HG02759 (cell line): ENCODE results near the gene OMA1.
"Not testable (repeated sequence)": the region's sequence is repeated elsewhere in the genome, so short reads cannot be mapped to it uniquely, and the experiment has no call there.

Source experiments
- ATAC-seq: cut with Tn5 transposase; IDR thresholded peaks from one replicate; pipeline ENCODE4 v1.9.1; 2021; ENCODE audit warnings: mild to moderate bottlenecking, moderate library complexity; ENCODE audit not compliant: unreplicated experiment

Gene OMA1

DNA sequence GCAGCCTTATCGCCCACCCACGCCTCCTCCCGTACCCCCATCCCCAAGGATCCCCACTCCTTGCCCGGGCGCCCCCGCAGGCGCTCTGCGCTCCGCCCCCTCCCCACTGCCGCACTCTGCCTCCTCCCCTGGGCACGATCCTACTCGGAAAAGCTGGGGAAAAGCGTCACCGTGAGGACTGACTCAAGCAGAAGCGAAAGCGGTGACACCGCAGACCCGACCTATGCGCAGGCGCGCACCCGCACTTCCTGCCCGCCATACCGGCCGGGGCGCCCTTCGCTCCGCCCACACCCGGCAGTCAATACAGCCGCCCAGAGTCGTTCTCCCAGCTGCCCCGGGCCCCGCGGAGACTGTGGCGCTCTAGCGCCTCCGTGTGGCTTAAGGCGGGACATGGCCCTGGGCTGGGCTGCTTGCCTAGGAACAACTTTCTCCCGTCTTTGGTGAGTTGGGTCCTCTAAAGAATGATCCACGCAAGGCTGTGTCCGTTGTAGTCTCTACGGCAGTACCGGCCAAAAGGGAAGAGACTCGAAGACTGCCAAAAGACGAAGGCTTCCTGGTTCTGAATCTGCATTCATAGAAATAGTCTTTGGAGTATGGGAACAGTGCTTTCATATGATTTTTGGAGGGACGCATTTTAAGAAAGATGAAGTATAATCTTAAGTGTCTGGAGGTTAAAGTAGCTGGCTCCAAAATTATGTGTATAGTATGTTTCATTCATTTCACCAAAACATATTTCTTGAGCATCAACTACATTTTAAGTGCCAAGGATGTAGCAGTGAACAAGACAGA, at the start of gene OMA1:
Gene OMA1, minus strand, starts transcription at position 207 of the 789 bp plus-strand sequence. CDS start 7,432 bp downstream, outside the sequence.
- peak; percentile 98 for ATAC-seq

GRCh38 chr1:58594546-58594945, 48.0 kb upstream of the OMA1 start:
- no peak for ATAC-seq

DNA sequence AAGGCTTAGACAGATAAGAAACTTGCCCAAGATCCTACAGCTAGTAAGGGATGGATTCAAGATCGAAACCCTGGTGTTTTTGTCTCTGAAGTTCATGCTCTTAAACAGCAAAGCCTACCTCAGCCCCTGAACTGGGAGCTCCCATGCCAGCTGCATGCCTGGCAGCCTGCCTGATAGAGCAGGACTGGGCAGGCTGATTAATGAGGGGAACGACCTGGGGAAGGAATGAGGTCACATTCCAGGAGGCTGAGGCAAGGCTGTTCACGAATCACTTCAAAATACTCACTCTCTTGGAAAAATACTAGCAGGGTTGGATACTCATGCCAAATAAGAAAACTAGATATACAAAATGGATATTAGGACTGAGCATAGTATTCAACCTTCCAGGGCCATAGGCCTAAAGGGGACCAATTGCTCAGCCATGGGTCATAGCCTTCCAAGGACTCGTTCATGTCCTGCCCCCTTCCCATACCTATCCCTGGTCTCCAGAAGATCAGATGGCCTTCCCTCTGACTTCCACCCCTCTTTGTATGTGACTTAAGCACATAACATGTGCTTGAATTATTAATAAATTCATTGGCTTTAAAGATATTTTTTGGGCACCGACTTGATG, 46.1 kb upstream of the OMA1 start:
- no peak for ATAC-seq

DNA sequence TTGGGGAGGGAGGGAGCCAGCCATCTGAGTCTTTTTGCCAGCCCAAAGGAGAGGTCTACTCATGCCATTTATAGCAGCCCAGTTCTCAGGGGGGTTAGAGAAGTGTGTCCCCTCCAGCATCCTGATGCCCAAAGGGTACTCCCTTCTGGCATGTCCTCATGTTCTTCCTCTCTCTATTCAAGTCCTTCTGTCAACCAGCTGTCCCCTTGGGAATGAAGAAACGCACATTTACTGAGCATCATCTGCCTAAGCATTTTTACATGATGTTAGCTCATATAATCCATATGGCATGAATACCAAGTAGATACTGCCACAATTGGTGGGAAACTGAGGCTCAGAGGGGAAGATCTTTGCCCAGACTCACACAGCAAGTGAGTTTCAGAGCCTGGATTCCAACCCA, 45.3 kb upstream of the OMA1 start:
- no peak for ATAC-seq

- no peak for ATAC-seq
Measured at GRCh38 chr1:58590019-58590418, 43.5 kb upstream of the OMA1 start.

DNA sequence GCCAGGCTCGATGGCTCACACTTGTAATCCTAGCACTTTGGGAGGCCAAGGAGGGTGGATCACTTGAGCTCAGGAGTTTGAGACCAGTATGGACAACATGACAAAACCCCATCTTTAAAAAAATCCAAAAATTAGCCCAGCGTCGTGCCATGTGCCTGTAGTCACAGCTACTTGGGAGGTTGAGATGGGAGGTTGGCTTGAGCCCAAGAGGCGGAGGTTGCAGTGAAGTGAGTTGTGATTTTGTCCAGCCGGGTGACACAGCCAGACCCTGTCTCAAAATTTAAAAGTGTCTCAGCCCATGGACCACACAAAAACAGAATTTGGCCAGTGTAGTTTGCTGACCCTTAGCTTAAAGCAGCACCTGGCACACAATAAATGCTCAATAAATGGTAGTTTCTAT, 41.9 kb upstream of the OMA1 start:
- no peak for ATAC-seq

DNA sequence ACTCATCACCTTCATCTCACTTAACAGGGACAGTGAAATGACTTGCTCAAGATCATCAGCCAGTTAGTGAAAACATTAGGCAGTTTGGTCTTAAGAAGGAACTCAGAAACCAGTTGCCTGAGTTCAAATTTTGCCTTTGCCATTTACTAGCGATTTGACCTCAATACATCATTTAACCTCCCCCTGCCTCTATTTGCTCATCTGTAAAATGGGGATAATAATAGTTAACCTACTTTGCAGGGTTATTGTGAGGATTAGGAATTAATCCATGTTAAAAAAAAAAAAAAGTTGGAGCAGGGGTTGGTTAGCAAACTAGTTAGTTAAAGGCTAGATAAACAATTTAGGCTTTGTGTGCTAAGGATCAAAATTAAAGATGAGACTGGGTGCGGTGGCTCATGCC, 41.1 kb upstream of the OMA1 start:
- no peak for ATAC-seq

DNA sequence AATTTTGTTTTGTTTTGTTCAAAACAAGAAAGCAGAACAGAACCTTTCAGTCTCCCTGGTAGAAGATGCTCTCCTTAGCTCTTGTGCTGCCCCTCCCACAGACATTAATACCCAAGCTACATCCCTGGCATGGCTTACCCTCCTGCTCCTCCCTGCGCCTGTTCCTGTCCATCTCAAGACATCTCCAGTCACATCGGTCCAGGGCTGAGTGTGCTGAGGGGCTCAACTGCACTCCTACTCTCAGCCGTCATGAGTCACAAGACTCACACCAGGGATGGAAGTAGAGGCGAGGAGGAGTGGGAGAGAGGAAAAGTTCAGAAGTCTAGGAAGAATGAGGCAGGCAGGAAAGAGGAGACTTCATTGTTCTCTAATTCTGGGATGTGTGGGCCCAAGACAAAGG, 39.7 kb upstream of the OMA1 start:
- ATAC-seq = no peak

GRCh38 chr1:58585581-58586151, 39.1 kb upstream of the OMA1 start:
- ATAC-seq = no peak

GRCh38 chr1:58585166-58585565, 38.6 kb upstream of the OMA1 start:
- ATAC-seq = no peak

DNA sequence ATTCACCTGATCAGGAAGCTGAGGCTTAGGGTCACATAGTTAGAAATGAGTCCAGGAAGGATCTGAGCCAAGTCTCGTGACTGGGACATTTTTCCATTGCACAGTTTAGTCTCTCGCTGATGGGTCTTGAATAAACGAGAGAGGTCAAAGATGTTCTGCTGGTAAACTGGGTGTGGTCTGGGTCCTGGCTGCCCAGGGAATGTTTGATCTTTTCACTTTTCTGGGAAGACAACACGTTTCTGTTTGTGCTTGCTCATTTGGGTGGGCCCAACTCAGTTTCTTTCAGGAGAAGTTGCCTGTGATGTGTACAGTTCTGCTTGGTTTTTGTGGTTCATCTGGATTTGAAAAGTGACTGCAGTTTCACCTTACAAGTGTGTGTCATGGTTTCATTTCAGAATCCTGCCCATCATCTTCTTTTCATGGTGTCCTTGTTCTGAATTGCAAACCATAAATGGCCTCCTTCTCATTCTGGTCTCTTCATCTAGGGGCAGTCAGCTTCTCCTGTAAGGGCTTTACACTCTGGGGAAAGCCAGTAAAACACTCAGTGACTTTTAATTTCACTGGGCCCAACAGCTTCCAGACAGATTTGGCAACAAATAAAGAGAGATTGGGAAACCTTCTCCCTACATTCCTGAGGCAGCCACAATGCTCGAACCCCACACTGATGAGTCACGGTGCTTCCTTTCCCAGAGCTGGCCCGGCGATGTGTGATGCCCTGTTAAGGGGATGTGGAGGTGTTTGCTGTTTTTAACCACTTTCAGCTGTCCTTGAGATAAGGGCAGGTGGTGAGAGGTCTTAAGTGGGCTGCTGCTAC, 37.8 kb upstream of the OMA1 start:
- ATAC-seq = peak; percentile 76

DNA sequence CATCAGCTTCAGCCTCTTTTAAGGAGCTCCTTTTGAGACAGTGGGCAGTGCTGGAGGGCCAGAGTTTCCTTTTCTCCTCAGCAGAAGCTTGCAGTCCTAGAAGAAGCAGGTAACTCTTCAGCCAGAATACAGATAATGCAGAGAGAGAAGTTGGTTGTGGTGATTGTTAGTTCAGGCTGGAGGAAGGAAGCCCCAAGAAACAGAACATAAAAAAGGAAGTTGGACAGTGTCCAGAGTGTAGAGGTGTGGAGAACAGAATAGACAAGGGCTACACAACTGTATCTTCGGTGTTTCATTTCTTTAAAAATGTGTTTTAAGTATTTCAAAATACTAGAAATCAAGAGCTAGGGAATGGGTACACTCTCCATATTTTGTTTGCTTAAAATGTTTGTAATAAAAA, 37.0 kb upstream of the OMA1 start:
- ATAC-seq = no peak

- ATAC-seq = not testable (repeated sequence)
Measured at GRCh38 chr1:58582143-58582542, 35.6 kb upstream of the OMA1 start.

DNA sequence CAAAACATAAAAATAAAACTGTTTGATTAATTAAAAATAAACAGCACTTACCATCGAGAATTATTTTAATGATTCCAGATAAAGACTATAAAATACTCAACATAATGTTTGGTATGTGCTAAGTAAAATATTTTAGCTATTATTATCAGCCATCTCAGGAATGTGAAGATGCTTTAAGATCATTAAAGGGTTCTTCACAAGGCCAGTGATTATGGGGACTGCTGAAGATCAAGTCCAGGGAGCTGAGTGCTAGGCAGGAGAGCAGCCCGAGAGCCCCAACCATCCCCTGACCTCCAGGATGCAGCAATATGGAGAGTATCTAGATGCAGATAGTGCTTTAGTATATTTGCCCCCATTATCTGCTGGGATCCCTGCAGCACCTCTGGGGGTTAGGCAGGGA, 35.1 kb upstream of the OMA1 start:
- ATAC-seq = no peak

- ATAC-seq = no peak
Measured at GRCh38 chr1:58580186-58580585, 33.7 kb upstream of the OMA1 start.

GRCh38 chr1:58577654-58578030, 31.1 kb upstream of the OMA1 start:
- ATAC-seq = no peak

GRCh38 chr1:58576727-58577653, 30.5 kb upstream of the OMA1 start, which contains the start of gene TACSTD2:
Gene TACSTD2, minus strand, starts transcription at chr1:58577252. Its CDS starts 96 bp downstream, at chr1:58577156.
- no peak for ATAC-seq

DNA sequence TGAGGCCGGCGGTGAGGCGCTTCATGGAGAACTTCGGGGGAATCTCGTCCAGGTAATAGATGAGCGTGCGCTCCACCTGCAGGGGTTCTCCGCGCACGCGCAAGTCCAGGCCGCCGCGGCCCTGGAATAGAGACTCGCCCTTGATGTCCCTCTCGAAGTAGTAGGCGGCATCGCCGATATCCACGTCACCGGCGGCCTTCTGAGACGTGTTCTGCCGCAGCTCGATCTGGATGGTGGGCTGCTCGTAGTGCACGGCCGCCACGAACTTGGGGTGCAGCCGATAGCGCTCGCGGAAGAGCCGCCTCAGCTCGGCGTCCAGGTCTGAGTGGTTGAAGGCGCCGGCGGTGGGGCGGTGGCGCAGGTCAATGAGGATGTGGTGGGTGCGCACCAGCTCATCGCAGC, 29.8 kb upstream of the OMA1 start:
- no peak for ATAC-seq

- no peak for ATAC-seq
Measured at GRCh38 chr1:58575551-58576324, 29.2 kb upstream of the OMA1 start.
